ENCODE measurements around the gene C1S.
"Not testable (repeated sequence)": the region's sequence is repeated elsewhere in the genome, so short reads cannot be mapped to it uniquely, and the experiment has no call there.

Gene C1S

GRCh38 chr12:7060353-7060954 lies at the start of gene C1S:
TSS of gene C1S (plus strand) at chr12:7060718. CDS start at chr12:7061913, 1,195 bp downstream.
- DNase-seq (ENCODE audit: low spot score) = peak; percentile 58

DNA sequence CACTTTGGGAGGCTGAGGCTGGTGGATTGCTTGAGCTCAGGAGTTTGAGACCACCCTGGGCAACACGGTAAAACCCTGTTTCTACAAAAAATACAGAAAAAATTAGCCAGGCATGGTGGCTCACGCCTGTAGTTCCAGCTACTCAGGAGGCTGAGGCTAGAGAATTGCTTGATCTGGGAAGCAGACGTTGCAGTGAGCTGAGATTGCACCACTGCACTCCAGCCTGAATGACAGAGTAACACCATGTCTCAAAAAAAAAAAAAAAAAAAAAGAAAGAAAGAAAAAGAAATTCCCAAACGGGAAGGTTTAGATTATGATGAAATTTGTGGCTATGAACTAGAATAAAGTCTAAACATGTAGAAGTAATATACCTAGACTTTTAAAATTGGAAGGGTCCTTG lies 49.1 kb upstream of the C1S start:
- DNase-seq (ENCODE audit: low spot score) = not testable (repeated sequence)

GRCh38 chr12:7012024-7012607 lies 48.4 kb upstream of the C1S start:
- DNase-seq (ENCODE audit: low spot score) = no peak

DNA sequence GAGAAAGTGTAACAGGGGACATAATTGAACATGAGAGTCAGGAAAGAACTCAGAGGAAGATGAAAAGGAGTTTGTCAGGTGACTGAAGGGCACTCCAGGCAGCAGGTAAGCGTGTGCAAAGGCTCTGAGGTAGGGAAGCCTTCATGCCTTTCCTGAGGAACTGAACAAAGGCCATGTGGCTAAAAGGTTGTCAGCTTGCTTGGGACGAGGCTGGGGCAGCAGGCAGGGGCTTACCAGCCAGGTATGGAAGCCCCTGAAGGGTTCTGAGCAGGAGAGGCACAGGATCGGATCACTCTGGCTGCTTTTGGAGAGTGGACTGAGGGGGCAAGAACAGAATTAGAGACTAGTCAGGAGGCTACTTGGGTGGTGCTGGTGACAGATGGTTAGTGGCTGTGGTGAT lies 47.4 kb upstream of the C1S start:
- no peak for DNase-seq (ENCODE audit: low spot score)

DNA sequence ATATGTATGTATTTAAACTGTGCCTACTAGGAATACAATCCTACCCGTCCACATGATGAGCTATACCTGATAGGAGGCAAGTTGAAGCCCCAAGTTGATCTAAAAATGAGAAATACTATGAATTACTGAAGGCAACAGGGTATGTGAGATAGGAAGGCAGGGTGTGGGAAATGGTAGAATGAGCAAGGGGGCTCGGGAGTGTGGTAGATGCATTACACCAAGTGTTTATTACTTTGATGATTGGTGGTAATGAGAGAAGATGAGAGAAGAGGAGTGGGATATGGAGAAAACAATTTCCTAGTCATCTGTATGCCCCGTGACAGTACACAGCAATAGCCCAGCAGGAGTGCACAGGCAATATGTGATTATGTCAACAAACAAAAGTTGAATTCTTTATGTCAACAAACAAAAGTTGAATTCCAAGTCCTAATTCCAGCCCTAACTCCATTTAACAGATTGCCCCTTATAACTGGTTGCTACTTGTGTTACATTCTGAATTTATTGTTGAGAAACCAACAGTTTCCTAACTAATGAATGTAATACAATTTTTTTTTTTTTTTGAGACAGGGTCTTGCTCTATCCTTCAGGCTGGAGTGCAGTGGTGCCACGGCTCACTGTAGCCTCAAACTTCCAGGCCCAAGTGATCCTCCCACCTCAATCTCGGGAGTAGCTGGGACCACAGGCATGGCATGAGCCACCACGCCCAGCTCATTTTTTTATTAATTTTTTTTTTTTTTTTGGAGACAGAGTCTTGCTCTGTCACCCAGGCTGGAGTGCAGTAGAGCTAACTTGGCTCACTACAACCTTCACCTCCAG lies 44.8 kb upstream of the C1S start:
- no peak for DNase-seq (ENCODE audit: low spot score)

DNA sequence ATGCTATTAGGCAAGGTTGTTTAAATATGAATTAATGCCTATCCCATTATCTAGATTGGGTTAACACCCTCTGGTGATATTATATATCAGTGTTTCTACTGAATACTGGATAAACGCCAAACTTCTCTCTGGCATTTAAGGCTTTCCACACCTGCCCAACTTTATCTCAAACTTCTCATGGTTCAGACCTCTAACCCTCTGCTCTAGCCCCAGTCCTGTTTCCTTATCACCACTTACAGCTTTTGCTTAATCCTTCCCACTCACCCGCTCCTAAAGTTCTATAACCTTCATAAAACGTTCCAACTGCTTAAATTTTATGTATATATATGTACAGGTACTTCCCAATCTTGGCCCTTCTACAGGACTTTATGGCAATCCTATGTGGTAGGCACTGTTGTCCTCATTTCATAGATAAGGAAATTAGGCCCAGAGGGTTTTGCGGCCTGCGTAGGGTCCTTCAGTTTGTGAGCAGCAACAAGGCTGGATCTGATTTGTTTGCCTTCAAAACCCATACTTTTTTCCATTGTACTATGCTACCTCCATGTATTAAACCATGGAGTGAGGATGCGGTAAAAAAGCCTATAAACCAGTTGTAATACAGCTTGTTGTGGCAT lies 43.5 kb upstream of the C1S start:
- DNase-seq (ENCODE audit: low spot score) = no peak

- DNase-seq (ENCODE audit: low spot score) = no peak
These were observed 42.6 kb upstream of the C1S start for GRCh38 chr12:7017870-7018349.

- peak; percentile 96 for DNase-seq (ENCODE audit: low spot score)
These were observed 42.0 kb upstream of the C1S start, which contains the start of gene LPCAT3 for GRCh38 chr12:7018350-7019042. TSS of gene LPCAT3 (minus strand) at chr12:7018476. CDS start at chr12:7018424, 52 bp downstream.

GRCh38 chr12:7019043-7019569 lies 41.4 kb upstream of the C1S start:
- no peak for DNase-seq (ENCODE audit: low spot score)

DNA sequence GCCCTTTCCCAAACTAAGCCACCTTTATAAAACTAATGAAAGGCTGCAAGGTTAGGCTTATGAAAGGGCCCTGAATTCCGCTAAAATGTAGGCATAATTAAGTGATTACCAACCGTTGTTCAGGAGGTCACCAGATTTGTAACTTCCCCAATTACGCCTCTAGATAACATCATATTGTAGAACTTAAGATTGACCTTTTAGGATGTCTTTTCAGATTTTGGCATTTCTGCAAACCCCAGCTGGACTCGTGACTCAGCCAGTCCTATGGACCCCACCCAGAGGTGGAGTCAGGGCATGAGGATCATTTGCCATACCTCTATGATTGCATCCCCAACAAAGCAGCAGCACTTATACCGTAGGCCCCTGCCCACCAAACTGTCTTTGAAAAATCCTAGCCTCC lies 38.6 kb upstream of the C1S start:
- no peak for DNase-seq (ENCODE audit: low spot score)

DNA sequence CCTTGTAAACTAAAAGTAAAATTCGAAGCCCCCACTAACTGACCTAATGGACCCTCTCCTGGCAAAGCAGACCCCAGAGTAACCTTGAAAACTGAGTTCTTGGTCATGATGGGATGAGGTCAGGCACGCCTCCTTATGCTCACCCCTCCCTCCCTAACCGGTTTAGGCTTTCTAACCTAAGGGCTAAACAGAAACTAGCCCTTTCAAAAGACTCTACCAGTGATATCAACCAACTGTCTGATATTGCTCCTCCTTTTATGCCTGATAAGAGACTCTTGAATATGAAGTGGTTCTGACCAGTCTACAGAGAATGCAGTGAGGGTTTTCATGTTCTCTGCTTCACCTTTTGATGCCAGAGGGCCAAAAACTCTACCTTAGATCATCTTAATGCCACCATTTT lies 37.4 kb upstream of the C1S start:
- no peak for DNase-seq (ENCODE audit: low spot score)

DNA sequence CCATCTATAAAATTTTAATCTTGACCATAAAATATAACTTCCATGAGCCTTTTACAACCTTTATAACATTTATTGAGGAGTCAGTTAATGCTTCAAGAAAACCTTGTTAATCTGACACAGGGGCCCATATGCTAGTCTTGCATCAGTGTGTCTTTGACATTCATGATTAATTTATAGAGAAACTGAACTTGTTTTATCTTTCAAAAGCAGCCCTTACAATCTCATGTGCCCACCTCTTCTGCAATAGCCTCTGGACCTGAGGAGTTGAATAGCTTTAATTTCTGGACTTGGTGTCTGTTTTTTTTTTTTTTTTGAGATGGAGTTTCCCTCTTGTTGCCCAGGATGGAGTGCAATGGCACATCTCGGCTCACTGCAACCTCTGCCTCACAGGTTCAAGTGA lies 33.7 kb upstream of the C1S start:
- no peak for DNase-seq (ENCODE audit: low spot score)

DNA sequence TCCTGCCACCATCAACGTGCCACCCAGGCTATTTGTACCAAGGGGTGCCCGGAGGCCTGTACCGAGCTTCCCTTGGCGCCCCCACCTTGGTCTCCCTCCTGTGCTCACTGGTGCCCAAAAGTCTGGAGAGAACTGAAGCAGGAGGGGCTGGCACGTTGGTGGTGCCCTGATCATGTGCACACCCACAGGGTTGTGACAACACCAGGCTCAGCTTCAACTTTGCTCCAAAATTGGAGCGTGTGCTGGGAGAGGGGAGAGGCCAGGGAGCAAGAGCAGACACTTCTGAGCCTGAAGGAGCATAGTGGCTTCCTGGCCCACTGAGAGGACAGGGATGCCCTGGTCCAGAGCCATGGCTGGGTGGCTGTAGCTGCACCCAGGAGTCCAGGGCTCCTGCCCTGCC lies 29.2 kb upstream of the C1S start:
- DNase-seq (ENCODE audit: low spot score) = no peak

GRCh38 chr12:7032990-7033389 lies 27.5 kb upstream of the C1S start:
- DNase-seq (ENCODE audit: low spot score) = no peak

DNA sequence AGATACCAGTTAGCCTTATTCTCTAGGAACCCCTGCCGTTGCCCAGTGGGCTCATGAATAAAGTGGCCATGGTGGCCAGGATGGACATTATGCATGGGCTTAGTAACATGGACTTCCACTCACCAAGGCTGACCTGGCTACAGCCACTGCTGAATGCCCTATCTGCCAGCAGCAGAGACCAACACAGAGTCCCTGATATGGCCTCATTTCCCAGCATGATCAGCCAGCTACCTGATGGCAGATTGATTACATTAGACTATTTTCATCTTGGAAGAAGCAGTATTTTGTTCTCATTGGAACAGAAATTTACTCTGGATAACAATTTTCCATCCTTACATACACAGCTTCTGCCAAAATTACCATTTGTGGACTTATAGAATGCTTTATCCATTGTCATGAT lies 26.1 kb upstream of the C1S start:
- DNase-seq (ENCODE audit: low spot score) = no peak

- no peak for DNase-seq (ENCODE audit: low spot score)
These were observed 25.1 kb upstream of the C1S start for GRCh38 chr12:7035463-7035862.

DNA sequence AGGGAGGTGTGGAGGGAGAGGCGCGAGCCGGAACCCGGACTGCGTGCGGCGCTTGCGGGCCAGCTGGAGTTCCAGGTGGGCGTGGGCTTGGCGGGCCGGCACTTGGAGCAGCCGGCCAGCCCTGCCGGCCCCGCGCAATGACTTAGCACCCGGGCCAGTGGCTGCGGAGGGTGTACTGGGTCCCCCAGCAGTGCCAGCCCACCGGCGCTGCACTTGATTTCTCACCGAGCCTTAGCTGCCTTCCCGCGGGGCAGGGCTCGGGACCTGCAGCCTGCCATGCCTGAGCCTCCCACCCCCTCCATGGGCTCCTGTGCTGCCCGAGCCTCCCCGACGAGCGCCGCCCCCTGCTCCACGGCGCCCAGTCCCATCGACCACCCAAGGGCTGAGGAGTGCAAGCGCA lies 23.1 kb upstream of the C1S start:
- DNase-seq (ENCODE audit: low spot score) = not testable (repeated sequence)

DNA sequence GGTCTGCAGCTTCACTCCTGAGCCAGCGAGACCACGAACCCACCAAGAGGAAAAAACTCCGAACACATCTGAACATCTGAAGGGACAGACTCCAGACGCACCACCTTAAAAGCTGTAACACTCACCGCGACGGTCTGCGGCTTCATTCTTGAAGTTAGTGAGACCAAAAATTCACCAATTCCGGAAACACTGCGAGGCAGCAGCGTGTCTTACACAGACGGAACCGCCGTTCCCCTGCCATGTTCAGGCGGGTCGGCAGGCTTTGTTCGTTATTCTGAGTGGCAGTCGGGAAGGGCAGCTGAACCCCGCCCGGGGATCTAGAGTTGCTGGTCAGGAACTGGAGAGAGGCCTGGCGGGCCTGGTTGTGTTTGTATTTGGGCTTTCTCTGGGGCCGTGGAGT lies 21.9 kb upstream of the C1S start:
- DNase-seq (ENCODE audit: low spot score) = no peak

DNA sequence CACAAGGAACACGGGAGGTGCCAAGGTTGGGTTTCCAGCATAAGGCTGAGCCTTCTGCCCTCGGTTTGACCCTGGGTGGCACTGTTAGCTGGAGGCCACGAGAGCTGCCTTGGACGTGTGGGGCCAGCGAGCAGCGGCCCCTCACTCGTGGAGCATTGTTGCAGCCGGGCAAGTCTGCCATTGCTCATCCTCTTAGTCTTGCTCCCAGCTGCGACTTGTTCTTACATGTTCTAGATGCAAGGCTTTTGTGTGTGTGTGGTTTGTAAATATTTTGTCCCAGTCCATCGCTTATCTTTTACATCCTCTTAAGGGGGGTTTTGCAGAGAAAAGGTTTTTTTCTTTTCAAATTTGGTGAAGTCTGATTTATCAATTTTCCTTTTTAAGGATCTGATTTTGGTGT lies 21.1 kb upstream of the C1S start:
- no peak for DNase-seq (ENCODE audit: low spot score)

DNA sequence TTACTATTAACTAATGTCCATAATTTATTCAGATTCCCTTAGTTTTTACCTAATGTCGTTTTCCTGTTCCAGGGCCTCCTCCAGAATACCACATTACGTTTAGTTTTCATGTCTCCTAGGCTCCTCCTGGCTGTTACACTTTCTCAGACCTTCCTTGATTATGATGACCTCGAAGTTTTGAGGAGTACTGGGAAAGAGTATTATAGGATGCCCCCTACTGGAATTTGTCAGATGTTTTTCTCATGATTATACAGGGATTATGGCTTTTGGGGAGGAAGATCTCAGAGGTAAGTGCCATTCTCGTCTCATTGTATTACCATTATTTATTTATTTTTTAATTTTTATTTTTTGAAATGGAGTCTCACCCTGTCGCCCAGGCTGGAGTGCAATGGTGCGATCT lies 17.7 kb upstream of the C1S start:
- DNase-seq (ENCODE audit: low spot score) = no peak

- DNase-seq (ENCODE audit: low spot score) = no peak
These were observed 14.6 kb upstream of the C1S start for GRCh38 chr12:7045913-7046312.
